K562 (cell line): ENCODE results near the gene TDRD5. TPM values are rescaled to one million over a fixed set of nuclear protein-coding genes. Genes with fewer than 3 reads are reported as not detected.

Source experiments
- ATAC-seq: fragments of 200-7000 bp; cut with Tn5 transposase; 3 replicates; pipeline ENCODE4 v1.9.1; 2020; ENCODE audit warnings: moderate library complexity
- BruUV-seq: library from RNA; stranded (reverse); fragments of 400-500 nt; replicated peaks from 2 replicates; lab custom pipeline; 2021; lab: Mats Ljungman, UMichigan
- CTCF ChIA-PET: fragments of 300-600 bp; formaldehyde crosslinking; extraction: SDS; loops from one replicate; lab custom pipeline; 2021; ENCODE audit warnings: low intra/inter-chr PET ratio; lab: Yijun Ruan, JAX
- POLR2A ChIA-PET: fragments of 300-600, 350-650 bp; sonication (Branson Sonifier 250); formaldehyde crosslinking; extraction: SDS; loops from one replicate; lab custom pipeline; 2021; ENCODE audit warnings: antibody characterized with exemption, inconsistent platforms; lab: Yijun Ruan, JAX
- DNase-seq, 4 experiments: peaks; one replicate each; pipeline versions ENCODE4 v3.0.0 to v3.0.0-alpha.2; 2011 to 2018; ENCODE audit warnings: low spot score in 3 of 4, mixed read lengths in 3 of 4; ENCODE audit errors: extremely low read depth in 1 of 4
- FAIRE-seq: peaks from 2 replicates; lab custom pipeline; 2011; peaks lifted over from hg19 to GRCh38; lab: Jason Lieb, UNC
- H2AFZ ChIP-seq: 2 replicates; pipeline ENCODE4 v1.6.0; 2011; ENCODE audit warnings: low read depth, low read length, control low read depth, inconsistent platforms
- H3K27ac ChIP-seq: fragments of 200-600 bp; 3 replicates; pipeline ENCODE4 v1.8.0; 2011; ENCODE audit warnings: low read depth, mild to moderate bottlenecking, control low read depth, inconsistent platforms, low read length, moderate library complexity, mixed read lengths; ENCODE audit errors: extremely low read depth
- H3K27me3 ChIP-seq, 2 experiments: fragments of 300-600 bp in 1 of 2; 2 replicates in 1 of 2; 3 replicates in 1 of 2; pipeline versions ENCODE4 v1.6.0 to v1.8.0; 2011; ENCODE audit warnings: inconsistent platforms in 2 of 2, low read length in 2 of 2, mild to moderate bottlenecking in 1 of 2, mixed read lengths in 1 of 2, moderate library complexity in 1 of 2; ENCODE audit not compliant: control insufficient read depth in 2 of 2, insufficient read depth in 2 of 2
- H3K36me3 ChIP-seq: fragments of 300-600 bp; 3 replicates; pipeline ENCODE4 v1.8.0; 2011; ENCODE audit warnings: mild to moderate bottlenecking, low read length, inconsistent platforms; ENCODE audit not compliant: control insufficient read depth, insufficient read depth
- H3K4me1 ChIP-seq, 2 experiments: fragments of 200-600 bp in 1 of 2; replicated peaks in 1 of 2; 2 replicates in 1 of 2; 3 replicates in 1 of 2; pipeline versions ENCODE4 v1.5.1 to v1.8.0; 2011; ENCODE audit warnings: inconsistent platforms in 2 of 2, low read length in 2 of 2, mild to moderate bottlenecking in 1 of 2, mixed read lengths in 1 of 2, moderate library complexity in 1 of 2; ENCODE audit not compliant: control insufficient read depth in 2 of 2, insufficient read depth in 2 of 2
- H3K4me2 ChIP-seq: 2 replicates; pipeline ENCODE4 v1.6.1; 2011; ENCODE audit warnings: low read length, control low read depth, inconsistent platforms, mixed read lengths; ENCODE audit not compliant: insufficient read depth
- H3K4me3 ChIP-seq: fragments of 200-600 bp; sonication (generic), shearing (Covaris generic); 2 replicates; pipeline ENCODE4 v1.5.1; 2016; ENCODE audit warnings: control low read depth, inconsistent platforms
- H3K79me2 ChIP-seq: fragments of 200-600 bp; 3 replicates; pipeline ENCODE4 v1.8.0; 2011; ENCODE audit warnings: low read length, inconsistent platforms; ENCODE audit not compliant: control insufficient read depth, insufficient read depth
- H3K9ac ChIP-seq, 2 experiments: 2 replicates each; pipeline versions ENCODE4 v1.6.0 to v1.6.1; 2011; ENCODE audit warnings: low read depth in 2 of 2, low read length in 2 of 2, control low read depth in 1 of 2, inconsistent platforms in 1 of 2, mild to moderate bottlenecking in 1 of 2, mixed read lengths in 1 of 2; ENCODE audit not compliant: insufficient read depth in 1 of 2
- H3K9me1 ChIP-seq: one replicate; pipeline ENCODE4 v1.6.0; 2011; ENCODE audit warnings: inconsistent platforms, mild to moderate bottlenecking, low read length, moderate library complexity; ENCODE audit not compliant: control insufficient read depth, insufficient read depth
- H3K9me3 ChIP-seq: replicated peaks from 2 replicates; pipeline ENCODE4 v1.5.1; 2011; ENCODE audit warnings: low read depth, low read length, inconsistent platforms; ENCODE audit not compliant: control insufficient read depth, insufficient read depth
- H4K20me1 ChIP-seq: replicated peaks from 2 replicates; pipeline ENCODE4 v1.6.1; 2011; ENCODE audit warnings: low read length, inconsistent platforms, mixed read lengths; ENCODE audit not compliant: control insufficient read depth, insufficient read depth
- ADNP ChIP-seq: fragments of 200-800 bp; sonication (Bioruptor generic); IDR thresholded peaks from 2 replicates; pipeline ENCODE4 v1.6.1; 2016; ENCODE audit warnings: missing genetic modification characterization, missing compliant biosample characterization
- C11orf30 ChIP-seq: fragments of 450-650 bp; IDR thresholded peaks from 2 replicates; pipeline ENCODE4 v1.6.1; 2016; ENCODE audit warnings: low read depth, mild to moderate bottlenecking
- CEBPG ChIP-seq, 3 experiments: fragments of 200-800 bp in 1 of 3; sonication (Bioruptor generic) in 1 of 3; sonication (generic) in 1 of 3; formaldehyde crosslinking in 1 of 3; IDR thresholded peaks in 2 of 3; conservative IDR thresholded peaks in 1 of 3; 2 replicates each; pipeline versions ENCODE4 v1.6.1 to v1.8.0; 2016 to 2022; ENCODE audit warnings: missing compliant biosample characterization in 2 of 3, missing genetic modification characterization in 2 of 3, mild to moderate bottlenecking in 1 of 3, missing genetic modification reagents in 1 of 3
- DACH1 ChIP-seq: fragments of 450-650 bp; IDR thresholded peaks from 2 replicates; pipeline ENCODE4 v1.6.1; 2018; ENCODE audit not compliant: partially characterized antibody
- JUND ChIP-seq, 2 experiments: IDR thresholded peaks; 2 replicates in 1 of 2; 3 replicates in 1 of 2; pipeline ENCODE4 v1.6.1; 2011; ENCODE audit warnings: borderline replicate concordance in 2 of 2, low read depth in 2 of 2, low read length in 2 of 2, improper control_type of control experiment in 1 of 2, missing biosample characterization in 1 of 2, missing genetic modification characterization in 1 of 2, missing genetic modification reagents in 1 of 2
- MAFK ChIP-seq: IDR thresholded peaks from 2 replicates; pipeline ENCODE4 v1.6.1; 2011; ENCODE audit warnings: low read length, improper control_type of control experiment
- NCOR1 ChIP-seq: fragments of 450-650 bp; IDR thresholded peaks from 2 replicates; pipeline ENCODE4 v1.6.1; 2016; ENCODE audit warnings: mild to moderate bottlenecking, moderate library complexity
- NFE2 ChIP-seq: IDR thresholded peaks from 2 replicates; pipeline ENCODE4 v1.6.1; 2014; ENCODE audit warnings: antibody characterized with exemption, low read depth
- NFE2L1 ChIP-seq: fragments of 450-650 bp; IDR thresholded peaks from 2 replicates; pipeline ENCODE4 v1.6.1; 2016; ENCODE audit warnings: missing genetic modification characterization, low read depth, mild to moderate bottlenecking, missing compliant biosample characterization, moderate library complexity, borderline replicate concordance
- NR2C2 ChIP-seq, 2 experiments: fragments of 200-800 bp in 1 of 2; sonication (Bioruptor generic) in 1 of 2; sonication (generic) in 1 of 2; formaldehyde crosslinking in 1 of 2; IDR thresholded peaks; 2 replicates each; pipeline versions ENCODE4 v1.6.1 to v1.8.0; 2016 to 2022; ENCODE audit warnings: mild to moderate bottlenecking in 1 of 2, missing compliant biosample characterization in 1 of 2, missing genetic modification characterization in 1 of 2, missing genetic modification reagents in 1 of 2
- SOX6 ChIP-seq: fragments of 450-650 bp; IDR thresholded peaks from 2 replicates; pipeline ENCODE4 v1.6.1; 2014; ENCODE audit warnings: mild to moderate bottlenecking
- TFAP4 ChIP-seq: sonication (generic); formaldehyde crosslinking; IDR thresholded peaks from 2 replicates; pipeline ENCODE4 v1.8.0; 2022; ENCODE audit warnings: missing genetic modification reagents, mild to moderate bottlenecking, moderate library complexity, borderline replicate concordance
- ZBTB5 ChIP-seq: fragments of 450-650 bp; IDR thresholded peaks from 2 replicates; pipeline ENCODE4 v1.6.1; 2017; ENCODE audit warnings: antibody characterized with exemption
- ZFX ChIP-seq: sonication (generic); formaldehyde crosslinking; IDR thresholded peaks from 2 replicates; pipeline ENCODE4 v1.8.0; 2022; ENCODE audit warnings: mild to moderate bottlenecking, missing genetic modification reagents, moderate library complexity
- ZNF316 ChIP-seq: fragments of 450-650 bp; IDR thresholded peaks from 2 replicates; pipeline ENCODE4 v1.6.1; 2016
- WGBS: fragments of 100-300 bp; shearing (Covaris generic); methylation state at CpG from one replicate; pipeline ENCODE4 v1.1.6; 2016; ENCODE audit warnings: low coverage, mixed read lengths; ENCODE audit not compliant: insufficient coverage; ENCODE audit errors: missing lambda C conversion rate; 5-methylcytosine and 5-hydroxymethylcytosine counted together
- in situ Hi-C: fragments of 300-500 bp; cut with MboI; formaldehyde crosslinking; loops from 4 replicates; pipeline ENCODE4 v1.15.0; 2018; ENCODE audit warnings: inconsistent platforms, mixed read lengths
- intact Hi-C: fragments of 100-400 bp; cut with micrococcal nuclease; formaldehyde crosslinking; loops from 2 replicates; pipeline ENCODE4 v1.14.2; 2022
- polyA plus RNA-seq, 8 experiments: library from polyadenylated mRNA; depleted of rRNA in 4 of 8; stranded (reverse) in 5 of 8; unstranded in 3 of 8; fragments of >200 nt; fragmentation: Nextera tagmentation in 2 of 8; fragmentation: Illumina TruSeq in 1 of 8; extraction: Ambion mirVana in 2 of 8; extraction: Trizol in 1 of 8; gene quantifications; 2 replicates each; pipeline versions ENCODE4 v1.2.1 to v1.2.3, GENCODE V29; 2011 to 2014; ENCODE audit warnings: inconsistent platforms in 1 of 8, missing spikeins in 1 of 8
- total RNA-seq, 7 experiments: library from RNA; depleted of rRNA in 6 of 7; stranded (reverse); fragments of >200 nt in 6 of 7; fragmentation: Illumina TruSeq in 2 of 7; extraction: Trizol in 2 of 7; gene quantifications; 2 replicates each; pipeline versions ENCODE4 v1.2.1 to v1.2.3, GENCODE V29; 2011 to 2021; ENCODE audit warnings: low replicate concordance in 1 of 7

The TDRD5 gene
- total and polyA plus RNA-seq, 9 of the 15 experiments (the other 6 are each of a cell fraction or from before 2014, with no cell fraction given) = 0.04 to 0.57 (median 0.26) TPM; not detected in 1

- no peak overlapping the region for H3K9ac ChIP-seq
- H4K20me1 ChIP-seq = no peaks in the 10 kb centered on the region
- no peaks in the 10 kb centered on the region; a peak in 2 of 5 replicates for H3K27me3 ChIP-seq
- H3K9me3 ChIP-seq = no peaks in the 10 kb centered on the region
- no peak overlapping the region for H3K4me3 ChIP-seq
- no peaks in the 10 kb centered on the region for H3K4me1 ChIP-seq
- no peaks in the 10 kb centered on the region for H3K36me3 ChIP-seq
- under 1% methylated on average over 9 of the region's 9 CpGs for WGBS
- FAIRE-seq (peak; percentile 42), DNase-seq (peak in 1 of 4 experiments; percentile 13), ATAC-seq (peak; percentile 70)
- in situ Hi-C loops = no loop called here
- H3K79me2 ChIP-seq = no peaks in the 10 kb centered on the region
- intact Hi-C loops = no loop called here
- H3K27ac ChIP-seq = no peak overlapping the region
- CTCF ChIA-PET = no interaction called here
- BruUV-seq = no TSS peak
- H3K9me1 ChIP-seq = no peaks in the 10 kb centered on the region
- H2AFZ ChIP-seq = no peak overlapping the region
- H3K4me2 ChIP-seq = 0 out of 2 replicates have a peak overlapping the region, but pooled peaks have one; percentile 6
- POLR2A ChIA-PET = interaction anchor here (0.6 kb wide), 1 partner anchor 604 kb away, joined by 3 read pairs; the partner anchor contains the start of gene QSOX1
- TF ChIP-seq NCOR1 (no peak), SOX6 (peak; percentile 57; the same call in 1 of the 2 replicates), ZNF316 (peak; percentile 70), JUND (IDR thresholded peaks at IDR 0.05; ENCODE audit: borderline replicate concordance, low read depth, low read length) (peak; percentile 52; the same call in 1 of the 2 replicates), JUND (tag; IDR thresholded peaks at IDR 0.05; ENCODE audit: borderline replicate concordance, low read depth, low read length) (peak; percentile 73; the same call in 2 of the 3 replicates), TFAP4 (CRISPR knock-in tag) (no peak), ZFX (no peak), MAFK (peak; percentile 73), DACH1 (no peak), ZBTB5 (no peak), NR2C2 (CRISPR knock-in tag; IDR thresholded peaks at IDR 0.05) (no peak), NR2C2 (tag; IDR thresholded peaks at IDR 0.05) (peak; percentile 66), ADNP (tag) (no peak), CEBPG (CRISPR knock-in tag; IDR thresholded peaks at IDR 0.05) (no peak), CEBPG (tag; conservative IDR thresholded peaks at IDR 0.05 in 1 of 2, IDR thresholded peaks at IDR 0.05 in 1 of 2) (peak in 1 of 2 experiments; percentile 77; a peak in 2 of 4 replicates), NFE2L1 (tag) (peak; percentile 43; the same call in 1 of the 2 replicates), C11orf30 (peak; percentile 55), NFE2 (peak; percentile 85)
Measured at GRCh38 chr1:179550746-179551682, 40.6 kb upstream of the TDRD5 start.
